GM23338 (cell line): ENCODE data around the gene PTP4A2.

Experiments
- EZH2 ChIP-seq: fragments of 200-600 bp; sonication (generic); IDR thresholded peaks from one replicate; pipeline ENCODE4 v1.8.0; 2017; ENCODE audit warnings: antibody characterized with exemption, mild to moderate bottlenecking, low read depth; ENCODE audit not compliant: unreplicated experiment
- JUNB ChIP-seq: IDR thresholded peaks from one replicate; pipeline ENCODE4 v1.6.1; 2016; ENCODE audit warnings: antibody characterized with exemption; ENCODE audit not compliant: unreplicated experiment

GRCh38 chr1:31885851-31886250, 52.3 kb downstream of the PTP4A2 start:
- TF ChIP-seq EZH2 (no peak), JUNB (no peak)
